Endothelial cell of umbilical vein (primary cell): ENCODE measurements around the gene FHIT.

Experiments
- EZH2 ChIP-seq: IDR thresholded peaks from 2 replicates; pipeline ENCODE4 v1.6.1; 2012; ENCODE audit warnings: borderline replicate concordance, low read depth, mild to moderate bottlenecking, moderate library complexity, low read length, inconsistent platforms; ENCODE audit not compliant: severe bottlenecking
- FOS ChIP-seq: IDR thresholded peaks from 2 replicates; pipeline ENCODE4 v1.6.1; 2011; ENCODE audit warnings: mild to moderate bottlenecking, low read length, moderate library complexity, borderline replicate concordance; ENCODE audit not compliant: insufficient read depth
- MYC ChIP-seq: IDR thresholded peaks from one replicate; pipeline ENCODE4 v1.6.1; 2011; ENCODE audit warnings: mild to moderate bottlenecking, low read depth, low read length
- POLR2A ChIP-seq: IDR thresholded peaks from 2 replicates; pipeline ENCODE4 v1.6.1; 2012; ENCODE audit warnings: low read depth, mild to moderate bottlenecking, control low read depth, low read length
- POLR2AphosphoS5 ChIP-seq: IDR thresholded peaks from 2 replicates; pipeline ENCODE4 v1.6.1; 2012; ENCODE audit warnings: low read depth, mild to moderate bottlenecking, control low read depth, low read length, moderate library complexity; ENCODE audit not compliant: insufficient read depth
- TF ChIP-seq, protein P1 (sequence below), 2 donors: IDR thresholded peaks; 1 replicate in 1 of 2; 2 replicates in 1 of 2; pipeline ENCODE4 v1.5.1; 2011; ENCODE audit warnings: low read length in 2 of 2, mild to moderate bottlenecking in 2 of 2, moderate library complexity in 2 of 2, control low read depth in 1 of 2, inconsistent platforms in 1 of 2, low read depth in 1 of 2; ENCODE audit not compliant: insufficient read depth in 1 of 2; ENCODE audit errors: extremely low read depth in 1 of 2

DNA sequence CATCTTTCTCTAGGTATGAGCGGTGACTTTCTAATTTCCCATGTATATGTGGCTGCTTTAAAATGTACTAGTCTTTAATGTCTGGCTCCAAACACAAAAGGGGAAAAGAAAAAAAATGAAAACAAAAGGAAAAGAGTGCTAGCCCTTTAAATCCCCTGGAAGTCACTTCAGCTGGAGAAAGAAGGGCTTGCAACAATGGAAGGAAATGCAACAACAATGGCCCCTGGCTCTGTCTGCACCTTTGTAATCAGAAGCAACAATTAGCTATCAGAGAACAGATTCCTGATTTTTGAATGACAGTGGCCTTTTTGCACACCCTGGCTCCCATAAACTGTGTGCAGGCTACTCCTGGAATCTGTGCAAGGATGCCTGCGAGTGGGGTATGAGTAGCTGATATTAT is 591.2 kb downstream of the FHIT start:
- TF ChIP-seq, protein P1, sequence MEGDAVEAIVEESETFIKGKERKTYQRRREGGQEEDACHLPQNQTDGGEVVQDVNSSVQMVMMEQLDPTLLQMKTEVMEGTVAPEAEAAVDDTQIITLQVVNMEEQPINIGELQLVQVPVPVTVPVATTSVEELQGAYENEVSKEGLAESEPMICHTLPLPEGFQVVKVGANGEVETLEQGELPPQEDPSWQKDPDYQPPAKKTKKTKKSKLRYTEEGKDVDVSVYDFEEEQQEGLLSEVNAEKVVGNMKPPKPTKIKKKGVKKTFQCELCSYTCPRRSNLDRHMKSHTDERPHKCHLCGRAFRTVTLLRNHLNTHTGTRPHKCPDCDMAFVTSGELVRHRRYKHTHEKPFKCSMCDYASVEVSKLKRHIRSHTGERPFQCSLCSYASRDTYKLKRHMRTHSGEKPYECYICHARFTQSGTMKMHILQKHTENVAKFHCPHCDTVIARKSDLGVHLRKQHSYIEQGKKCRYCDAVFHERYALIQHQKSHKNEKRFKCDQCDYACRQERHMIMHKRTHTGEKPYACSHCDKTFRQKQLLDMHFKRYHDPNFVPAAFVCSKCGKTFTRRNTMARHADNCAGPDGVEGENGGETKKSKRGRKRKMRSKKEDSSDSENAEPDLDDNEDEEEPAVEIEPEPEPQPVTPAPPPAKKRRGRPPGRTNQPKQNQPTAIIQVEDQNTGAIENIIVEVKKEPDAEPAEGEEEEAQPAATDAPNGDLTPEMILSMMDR (IDR thresholded peaks at IDR 0.05; ENCODE audit: extremely low read depth in 1 of 2, insufficient read depth in 1 of 2, low read depth in 1 of 2, low read length in 2 of 2): no peak
- TF ChIP-seq POLR2A: no peak
- no peak for TF ChIP-seq MYC
- TF ChIP-seq POLR2AphosphoS5: no peak
- TF ChIP-seq EZH2: no peak
- TF ChIP-seq FOS: no peak
